ENCODE results near the gene ADRA2A.

Gene ADRA2A

GRCh38 chr10:111087331-111087756, 10.5 kb downstream of the ADRA2A start:
- H3K4me3 ChIP-seq (ENCODE audit: low read depth, low read length), result no peak overlapping the region
- DNase-seq (ENCODE audit: low read depth), result no peak
- no peak for TF ChIP-seq CTCF (IDR thresholded peaks at IDR 0.05; ENCODE audit: low read depth, low read length, missing control alignments)
- in situ Hi-C loops (cut with HindIII; ENCODE audit: low sequenced_read_pairs), result no loop called here

GRCh38 chr10:111087968-111088505, 11.2 kb downstream of the ADRA2A start:
- TF ChIP-seq CTCF (IDR thresholded peaks at IDR 0.05; ENCODE audit: low read depth, low read length, missing control alignments), result no peak
- DNase-seq (ENCODE audit: low read depth), result no peak
- in situ Hi-C loops (cut with HindIII; ENCODE audit: low sequenced_read_pairs), result no loop called here
- H3K4me3 ChIP-seq (ENCODE audit: low read depth, low read length), result no peak overlapping the region

- TF ChIP-seq CTCF (IDR thresholded peaks at IDR 0.05; ENCODE audit: low read depth, low read length, missing control alignments), result no peak
- in situ Hi-C loops (cut with HindIII; ENCODE audit: low sequenced_read_pairs), result no loop called here
- H3K4me3 ChIP-seq (ENCODE audit: low read depth, low read length), result no peak overlapping the region
- no peak for DNase-seq (ENCODE audit: low read depth)
These were observed 12.5 kb downstream of the ADRA2A start for GRCh38 chr10:111089293-111089692.

GRCh38 chr10:111091833-111092232, 15.0 kb downstream of the ADRA2A start:
- no peak for TF ChIP-seq CTCF (IDR thresholded peaks at IDR 0.05; ENCODE audit: low read depth, low read length, missing control alignments)
- in situ Hi-C loops (cut with HindIII; ENCODE audit: low sequenced_read_pairs), result no loop called here
- DNase-seq (ENCODE audit: low read depth), result no peak
- H3K4me3 ChIP-seq (ENCODE audit: low read depth, low read length), result no peak overlapping the region

GRCh38 chr10:111093741-111094380, 17.0 kb downstream of the ADRA2A start:
- TF ChIP-seq CTCF (IDR thresholded peaks at IDR 0.05; ENCODE audit: low read depth, low read length, missing control alignments), result no peak
- no peak overlapping the region for H3K4me3 ChIP-seq (ENCODE audit: low read depth, low read length)
- DNase-seq (ENCODE audit: low read depth), result no peak
- in situ Hi-C loops (cut with HindIII; ENCODE audit: low sequenced_read_pairs), result no loop called here

GRCh38 chr10:111098679-111099437, 22.0 kb downstream of the ADRA2A start:
- no peak overlapping the region for H3K4me3 ChIP-seq (ENCODE audit: low read depth, low read length)
- no peak for DNase-seq (ENCODE audit: low read depth)
- no peak for TF ChIP-seq CTCF (IDR thresholded peaks at IDR 0.05; ENCODE audit: low read depth, low read length, missing control alignments)
- in situ Hi-C loops (cut with HindIII; ENCODE audit: low sequenced_read_pairs), result no loop called here

Data from astrocyte of the cerebellum (primary cell).